DMS114 treated with DMSO at 0.1 percent for 48 hours (cell line): Measurements from ENCODE around the gene AOC2.
"Not testable (repeated sequence)": the region's sequence is repeated elsewhere in the genome, so short reads cannot be mapped to it uniquely, and the experiment has no call there.

Experiments used
- DNase-seq: peaks from one replicate; lab custom pipeline; 2025; ENCODE audit not compliant: unreplicated experiment; lab: John Stamatoyannopoulos, UW

AOC2 gene

GRCh38 chr17:42853004-42853403, 8.6 kb downstream of the AOC2 start:
- DNase-seq, result no peak

GRCh38 chr17:42853597-42853967, 9.2 kb downstream of the AOC2 start:
- DNase-seq, result no peak

GRCh38 chr17:42853968-42854790, 9.8 kb downstream of the AOC2 start:
- no peak for DNase-seq

DNA sequence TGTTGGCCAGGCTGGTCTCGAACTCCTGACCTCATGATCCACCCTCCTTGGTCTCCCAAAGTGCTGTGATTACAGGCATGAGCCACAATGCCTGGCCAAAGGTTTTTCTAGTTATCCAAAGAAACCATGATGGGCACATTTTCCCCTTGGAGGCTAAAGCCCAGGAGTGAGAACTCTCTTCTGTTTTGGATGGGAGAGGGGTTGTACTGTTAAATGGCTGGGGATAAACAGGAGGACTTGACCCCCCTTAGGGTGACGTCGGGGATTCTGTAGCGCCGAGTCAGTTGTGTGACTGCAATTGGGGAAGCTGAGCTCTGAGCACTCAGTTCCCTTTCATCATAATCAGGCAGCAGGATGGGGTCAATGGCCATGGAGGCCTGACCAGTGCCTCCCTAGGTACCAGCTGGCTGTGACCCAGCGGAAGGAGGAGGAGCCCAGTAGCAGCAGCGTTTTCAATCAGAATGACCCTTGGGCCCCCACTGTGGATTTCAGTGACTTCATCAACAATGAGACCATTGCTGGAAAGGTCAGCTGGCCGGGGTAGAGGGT, 10.7 kb downstream of the AOC2 start:
- DNase-seq, result no peak

DNA sequence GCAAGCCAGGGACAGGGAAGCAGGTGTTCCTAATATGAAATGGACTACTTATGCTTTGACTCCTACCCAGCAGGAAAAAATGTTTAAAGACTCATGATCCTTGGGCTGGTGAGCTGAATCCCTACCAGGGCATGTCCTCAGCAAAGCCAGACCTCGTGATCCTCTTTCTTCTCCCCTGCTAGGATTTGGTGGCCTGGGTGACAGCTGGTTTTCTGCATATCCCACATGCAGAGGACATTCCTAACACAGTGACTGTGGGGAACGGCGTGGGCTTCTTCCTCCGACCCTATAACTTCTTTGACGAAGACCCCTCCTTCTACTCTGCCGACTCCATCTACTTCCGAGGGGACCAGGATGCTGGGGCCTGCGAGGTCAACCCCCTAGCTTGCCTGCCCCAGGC, 11.7 kb downstream of the AOC2 start:
- DNase-seq, result not testable (repeated sequence)

GRCh38 chr17:42856516-42856915, 12.1 kb downstream of the AOC2 start:
- DNase-seq, result not testable (repeated sequence)

GRCh38 chr17:42857389-42857788, 13.0 kb downstream of the AOC2 start:
- DNase-seq, result no peak

GRCh38 chr17:42865638-42866094, 21.3 kb downstream of the AOC2 start:
- no peak for DNase-seq

GRCh38 chr17:42866216-42866615, 21.8 kb downstream of the AOC2 start:
- no peak for DNase-seq

GRCh38 chr17:42866631-42867575, 22.5 kb downstream of the AOC2 start:
- no peak for DNase-seq

DNA sequence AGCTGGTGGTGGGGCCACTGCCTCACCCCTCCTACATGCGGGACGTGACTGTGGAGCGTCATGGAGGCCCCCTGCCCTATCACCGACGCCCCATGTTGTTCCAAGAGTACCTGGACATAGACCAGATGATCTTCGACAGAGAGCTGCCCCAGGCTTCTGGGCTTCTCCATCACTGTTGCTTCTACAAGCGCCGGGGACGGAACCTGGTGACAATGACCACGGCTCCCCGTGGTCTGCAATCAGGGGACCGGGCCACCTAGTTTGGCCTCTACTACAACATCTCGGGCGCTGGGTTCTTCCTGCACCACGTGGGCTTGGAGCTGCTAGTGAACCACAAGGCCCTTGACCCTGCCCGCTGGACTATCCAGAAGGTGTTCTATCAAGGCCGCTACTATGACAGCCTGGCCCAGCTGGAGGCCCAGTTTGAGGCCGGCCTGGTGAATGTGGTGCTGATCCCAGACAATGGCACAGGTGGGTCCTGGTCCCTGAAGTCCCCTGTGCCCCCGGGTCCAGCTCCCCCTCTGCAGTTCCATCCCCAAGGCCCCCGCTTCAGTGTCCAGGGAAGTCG, 23.4 kb downstream of the AOC2 start:
- not testable (repeated sequence) for DNase-seq

DNA sequence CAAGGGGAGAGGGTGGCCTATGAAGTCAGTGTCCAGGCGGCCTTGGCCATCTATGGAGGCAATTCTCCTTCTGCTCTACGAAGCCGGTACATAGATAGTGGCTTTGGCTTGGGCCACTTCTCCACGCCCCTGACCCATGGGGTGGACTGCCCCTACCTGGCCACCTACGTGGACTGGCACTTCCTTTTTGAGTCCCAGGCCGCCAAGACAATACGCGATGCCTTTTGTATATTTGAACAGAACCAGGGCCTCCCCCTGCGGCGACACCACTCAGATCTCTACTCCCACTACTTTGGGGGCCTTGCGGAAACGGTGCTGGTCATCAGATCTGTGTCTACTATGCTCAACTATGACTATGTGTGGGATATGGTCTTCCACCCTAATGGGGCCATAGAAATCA, 24.0 kb downstream of the AOC2 start:
- DNase-seq, result no peak

DNA sequence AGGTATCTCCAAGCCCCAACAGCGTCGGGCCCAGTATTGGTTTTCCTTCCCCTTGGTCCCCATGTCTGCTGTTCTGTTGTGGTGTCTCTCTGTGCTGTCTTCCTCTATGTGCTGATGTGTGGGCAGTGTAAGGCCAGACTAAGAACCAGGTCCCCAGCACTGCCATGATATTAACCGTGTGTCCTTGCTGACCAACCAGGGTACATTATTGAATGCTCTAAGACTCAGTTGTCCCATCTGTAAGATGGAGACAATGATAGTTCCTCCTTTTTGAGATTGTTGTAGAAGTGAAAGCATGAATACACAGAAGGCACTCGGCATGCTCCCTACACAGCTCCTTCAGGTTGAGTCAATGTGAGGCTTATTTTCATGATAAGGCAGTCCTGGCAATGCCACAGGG, 27.3 kb downstream of the AOC2 start:
- DNase-seq, result no peak

DNA sequence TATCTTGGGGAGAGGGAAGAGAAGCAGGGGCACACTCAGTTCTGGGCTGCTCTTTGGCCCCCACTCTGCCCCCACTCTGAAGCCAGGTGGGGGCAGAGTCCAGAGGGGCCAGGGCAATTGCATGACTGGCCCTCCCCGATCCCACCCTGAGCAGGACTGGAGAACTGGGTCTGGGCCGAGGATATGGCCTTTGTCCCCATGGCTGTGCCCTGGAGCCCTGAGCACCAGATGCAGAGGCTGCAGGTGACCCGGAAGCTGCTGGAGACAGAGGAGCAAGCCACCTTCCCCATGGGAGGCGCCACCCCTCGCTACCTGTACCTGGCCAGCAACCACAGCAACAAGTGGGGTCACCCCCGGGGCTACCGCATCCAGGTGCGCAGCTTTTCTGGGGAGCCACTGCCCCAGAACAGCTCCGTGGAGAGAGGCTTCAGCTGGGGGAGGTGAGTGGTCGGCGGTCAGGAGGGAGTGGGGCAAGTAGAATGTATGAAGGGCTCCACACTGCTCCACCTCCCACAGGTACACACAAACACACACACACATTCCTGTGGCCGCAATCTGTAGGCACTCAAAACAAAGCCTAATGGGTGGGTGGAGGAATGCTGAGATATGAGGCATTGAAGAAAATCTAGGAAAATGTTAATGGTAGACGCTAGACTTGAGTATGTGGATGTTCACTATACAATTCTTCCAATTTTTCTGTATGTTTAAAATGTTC, 28.0 kb downstream of the AOC2 start:
- no peak for DNase-seq

GRCh38 chr17:42873315-42873714, 28.9 kb downstream of the AOC2 start:
- DNase-seq, result no peak

GRCh38 chr17:42873932-42874695, 29.7 kb downstream of the AOC2 start:
- DNase-seq, result not testable (repeated sequence)

DNA sequence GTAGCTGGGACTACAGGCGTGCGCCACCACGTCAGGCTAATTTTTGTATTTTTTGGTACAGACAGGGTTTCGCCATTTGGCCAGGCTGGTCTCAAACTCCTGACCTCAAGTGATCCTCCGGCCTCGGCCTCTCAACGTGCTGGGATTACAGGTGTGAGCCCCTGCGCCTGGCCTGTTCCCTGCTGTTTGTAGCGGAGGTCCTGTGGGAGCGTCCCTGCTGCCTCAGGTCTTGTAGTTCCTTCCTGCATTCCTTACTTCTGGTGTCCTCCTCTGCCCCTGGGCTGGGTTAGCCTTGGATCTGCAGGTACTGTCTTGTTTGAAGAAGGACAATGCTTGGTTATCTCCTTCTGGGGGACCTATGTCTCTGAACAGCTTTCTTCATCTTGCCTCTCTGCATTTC, 32.7 kb downstream of the AOC2 start:
- DNase-seq, result no peak

- no peak for DNase-seq
Measured at GRCh38 chr17:42878123-42878880, 33.9 kb downstream of the AOC2 start.

GRCh38 chr17:42878924-42879595, 34.7 kb downstream of the AOC2 start:
- DNase-seq, result no peak
